DND-41 (cell line): ENCODE results near the gene KEAP1.

Source experiments
- ATAC-seq: fragments of 200-7000 bp; cut with Tn5 transposase; 3 replicates; pipeline ENCODE4 v1.9.1; 2021; ENCODE audit warnings: low read depth; ENCODE audit not compliant: insufficient read depth
- DNase-seq: peaks from one replicate; pipeline ENCODE4 v3.0.0-alpha.2; 2020
- H2AFZ ChIP-seq: 2 replicates; pipeline ENCODE4 v1.6.0; 2012; ENCODE audit warnings: low read depth, low read length
- H3K27ac ChIP-seq: 2 replicates; pipeline ENCODE4 v1.5.1; 2012; ENCODE audit warnings: low read length, inconsistent platforms
- H3K27me3 ChIP-seq: fragments of 200-600 bp; sonication (generic); 2 replicates; pipeline ENCODE4 v1.6.0; 2012; ENCODE audit warnings: low read length, mild to moderate bottlenecking, inconsistent platforms; ENCODE audit not compliant: insufficient read depth, poor library complexity
- H3K36me3 ChIP-seq: 2 replicates; pipeline ENCODE4 v1.5.1; 2012; ENCODE audit warnings: low read length, inconsistent platforms; ENCODE audit not compliant: insufficient read depth
- H3K4me1 ChIP-seq: 2 replicates; pipeline ENCODE4 v1.5.1; 2012; ENCODE audit warnings: mild to moderate bottlenecking, low read length; ENCODE audit not compliant: insufficient read depth
- H3K4me2 ChIP-seq: 2 replicates; pipeline ENCODE4 v1.6.0; 2012; ENCODE audit warnings: mild to moderate bottlenecking, moderate library complexity, low read length, inconsistent platforms; ENCODE audit not compliant: insufficient read depth
- H3K4me3 ChIP-seq, 2 experiments: fragments of 200-600 bp in 1 of 2; shearing (Covaris generic) in 1 of 2; 2 replicates each; pipeline ENCODE4 v1.5.1; 2012 to 2016; ENCODE audit warnings: inconsistent platforms in 2 of 2, low read length in 2 of 2, mild to moderate bottlenecking in 2 of 2, low read depth in 1 of 2, moderate library complexity in 1 of 2
- H3K79me2 ChIP-seq: 2 replicates; pipeline ENCODE4 v1.6.0; 2012; ENCODE audit warnings: low read length, inconsistent platforms; ENCODE audit not compliant: insufficient read depth
- H3K9ac ChIP-seq: 2 replicates; pipeline ENCODE4 v1.6.0; 2012; ENCODE audit warnings: low read depth, mild to moderate bottlenecking, inconsistent platforms, low read length, moderate library complexity
- H3K9me3 ChIP-seq: 2 replicates; pipeline ENCODE4 v1.5.1; 2012; ENCODE audit warnings: low read length, moderate library complexity, mild to moderate bottlenecking, inconsistent platforms; ENCODE audit not compliant: insufficient read depth, severe bottlenecking
- H4K20me1 ChIP-seq: 2 replicates; pipeline ENCODE4 v1.6.0; 2012; ENCODE audit warnings: low read length; ENCODE audit not compliant: insufficient read depth
- CTCF ChIP-seq: IDR thresholded peaks from 2 replicates; pipeline ENCODE4 v1.5.1; 2012; ENCODE audit warnings: borderline replicate concordance, low read length, moderate library complexity, mild to moderate bottlenecking; ENCODE audit not compliant: poor library complexity, severe bottlenecking; ENCODE audit errors: extremely low read depth
- EZH2 ChIP-seq: IDR thresholded peaks from 3 replicates; pipeline ENCODE4 v1.6.1; 2012; ENCODE audit warnings: borderline replicate concordance, low read depth, mild to moderate bottlenecking, moderate library complexity, low read length, inconsistent platforms; ENCODE audit not compliant: severe bottlenecking

The KEAP1 gene

GRCh38 chr19:10450191-10450852, 52.8 kb downstream of the KEAP1 start:
- H2AFZ ChIP-seq, result no peak overlapping the region
- H3K27ac ChIP-seq, result no peak overlapping the region
- DNase-seq, result no peak
- H4K20me1 ChIP-seq, result peaks cover 6% of the 10 kb centered on the region; the same call in 1 of the 2 replicates
- no peak for TF ChIP-seq EZH2
- no peak for TF ChIP-seq CTCF
- no peaks in the 10 kb centered on the region for H3K27me3 ChIP-seq
- no peak overlapping the region for H3K4me2 ChIP-seq
- no peak for ATAC-seq
- no peaks in the 10 kb centered on the region for H3K9me3 ChIP-seq
- H3K79me2 ChIP-seq, result no peaks in the 10 kb centered on the region
- no peak overlapping the region for H3K9ac ChIP-seq
- H3K36me3 ChIP-seq, result no peaks in the 10 kb centered on the region
- H3K4me3 ChIP-seq, result no peak overlapping the region
- no peaks in the 10 kb centered on the region for H3K4me1 ChIP-seq

- Histone ChIP-seq H4K20me1 (peaks cover 3% of the 10 kb centered on the region; the same call in 1 of the 2 replicates), H3K27me3 (no peaks in the 10 kb centered on the region), H3K9me3 (no peaks in the 10 kb centered on the region), H3K4me1 (no peaks in the 10 kb centered on the region), H3K36me3 (no peaks in the 10 kb centered on the region), H3K9ac (no peak overlapping the region), H3K79me2 (no peaks in the 10 kb centered on the region), H3K4me2 (no peak overlapping the region), H3K4me3 (no peak overlapping the region), H3K27ac (no peak overlapping the region), H2AFZ (no peak overlapping the region)
- TF ChIP-seq CTCF, result no peak
- TF ChIP-seq EZH2, result no peak
- DNase-seq (no peak), ATAC-seq (no peak)
Measured at GRCh38 chr19:10449037-10449436, 54.1 kb downstream of the KEAP1 start.

GRCh38 chr19:10442698-10443097, 60.5 kb downstream of the KEAP1 start:
- H3K36me3 ChIP-seq, result no peaks in the 10 kb centered on the region
- ATAC-seq (no peak), DNase-seq (no peak)
- no peak overlapping the region for H3K4me3 ChIP-seq
- H4K20me1 ChIP-seq, result no peaks in the 10 kb centered on the region
- H3K9ac ChIP-seq, result no peak overlapping the region
- H3K27me3 ChIP-seq, result no peaks in the 10 kb centered on the region
- no peak overlapping the region for H3K27ac ChIP-seq
- no peaks in the 10 kb centered on the region for H3K79me2 ChIP-seq
- TF ChIP-seq CTCF, result no peak
- no peak for TF ChIP-seq EZH2
- no peaks in the 10 kb centered on the region for H3K4me1 ChIP-seq
- H2AFZ ChIP-seq, result no peak overlapping the region
- H3K9me3 ChIP-seq, result no peaks in the 10 kb centered on the region
- H3K4me2 ChIP-seq, result no peak overlapping the region
